ENCODE data around the gene F2RL3.

DNA sequence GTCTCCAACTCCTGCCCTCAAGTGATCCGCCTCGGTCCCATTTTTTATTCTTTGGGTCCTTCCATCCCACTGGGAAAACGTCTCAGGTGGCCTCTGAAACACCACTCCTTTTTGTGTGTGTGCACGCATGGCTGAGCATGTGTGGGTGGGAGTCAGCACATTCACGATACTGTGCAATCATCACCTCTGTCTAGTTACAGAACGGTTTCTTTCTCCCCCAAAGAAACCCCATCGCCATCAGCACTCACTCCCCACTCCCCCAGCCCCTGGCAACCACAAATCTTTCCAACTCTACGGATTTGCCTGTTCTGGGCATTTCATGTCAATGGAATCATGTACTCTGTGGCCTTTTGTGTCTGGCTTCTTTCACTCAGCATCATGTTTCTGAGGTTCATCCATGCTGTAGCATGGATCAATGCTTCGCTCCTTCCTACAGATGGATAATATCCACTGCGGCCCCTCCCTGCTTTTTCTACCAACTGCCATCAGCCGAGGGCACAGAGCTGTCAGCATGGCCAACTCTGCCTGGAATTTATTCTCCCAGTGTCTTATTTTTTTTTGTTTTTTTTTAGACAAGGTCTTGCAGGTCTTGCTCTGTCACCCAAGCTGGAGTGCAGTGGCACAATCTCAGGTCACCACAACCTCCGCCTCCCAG lies 9.7 kb downstream of the F2RL3 start:
- no peak for TF ChIP-seq POLR2A (IDR thresholded peaks at IDR 0.05)
- TF ChIP-seq, protein P1, sequence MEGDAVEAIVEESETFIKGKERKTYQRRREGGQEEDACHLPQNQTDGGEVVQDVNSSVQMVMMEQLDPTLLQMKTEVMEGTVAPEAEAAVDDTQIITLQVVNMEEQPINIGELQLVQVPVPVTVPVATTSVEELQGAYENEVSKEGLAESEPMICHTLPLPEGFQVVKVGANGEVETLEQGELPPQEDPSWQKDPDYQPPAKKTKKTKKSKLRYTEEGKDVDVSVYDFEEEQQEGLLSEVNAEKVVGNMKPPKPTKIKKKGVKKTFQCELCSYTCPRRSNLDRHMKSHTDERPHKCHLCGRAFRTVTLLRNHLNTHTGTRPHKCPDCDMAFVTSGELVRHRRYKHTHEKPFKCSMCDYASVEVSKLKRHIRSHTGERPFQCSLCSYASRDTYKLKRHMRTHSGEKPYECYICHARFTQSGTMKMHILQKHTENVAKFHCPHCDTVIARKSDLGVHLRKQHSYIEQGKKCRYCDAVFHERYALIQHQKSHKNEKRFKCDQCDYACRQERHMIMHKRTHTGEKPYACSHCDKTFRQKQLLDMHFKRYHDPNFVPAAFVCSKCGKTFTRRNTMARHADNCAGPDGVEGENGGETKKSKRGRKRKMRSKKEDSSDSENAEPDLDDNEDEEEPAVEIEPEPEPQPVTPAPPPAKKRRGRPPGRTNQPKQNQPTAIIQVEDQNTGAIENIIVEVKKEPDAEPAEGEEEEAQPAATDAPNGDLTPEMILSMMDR (IDR thresholded peaks at IDR 0.05), result no peak
